ENCODE results near the gene DUSP22. TPM values are rescaled to one million over a fixed set of nuclear protein-coding genes. Genes with fewer than 3 reads are reported as not detected.

DUSP22 gene
- total and polyA plus RNA-seq, 4 donors, result 9.5 to 31.0 (median 20.1) TPM

- TF ChIP-seq HNF4A (conservative IDR thresholded peaks at IDR 0.05), result no peak
- TF ChIP-seq FOXA1 (IDR thresholded peaks at IDR 0.05), result no peak
These were observed 65.6 kb downstream of the DUSP22 start (continued) for GRCh38 chr6:357791-358341.

- Histone ChIP-seq H3K9me3 (ENCODE audit: control insufficient read depth in 4 of 4, low read length in 3 of 4) (peaks cover 0 to 3% (median 0%) of the 10 kb centered on the region in 4 donors), H3K27me3 (ENCODE audit: control insufficient read depth in 4 of 4, insufficient read depth in 4 of 4, low read length in 3 of 4) (no peaks in the 10 kb centered on the region), H3K4me1 (ENCODE audit: control insufficient read depth in 4 of 4, insufficient read depth in 4 of 4, low read length in 3 of 4) (peaks cover 4 to 7% (median 6%) of the 10 kb centered on the region in 4 donors), H3K9ac (ENCODE audit: low read depth in 1 of 2, low read length in 2 of 2) (no peak overlapping the region), H3K36me3 (ENCODE audit: control insufficient read depth in 4 of 4, insufficient read depth in 3 of 4, low read depth in 1 of 4, low read length in 3 of 4) (peaks cover 0 to under 1% (median 0%) of the 10 kb centered on the region in 4 donors), H3K4me3 (ENCODE audit: low read depth in 1 of 3, low read length in 3 of 3) (no peak overlapping the region), H3K27ac (ENCODE audit: low read depth in 1 of 2, low read length in 2 of 2) (no peak overlapping the region)
- no peak for DNase-seq (ENCODE audit: low spot score)
- 89% methylated on average over 4 of the region's 4 CpGs for WGBS
- no peak for TF ChIP-seq FOXA1 (IDR thresholded peaks at IDR 0.05)
- TF ChIP-seq FOXA2 (IDR thresholded peaks at IDR 0.05), result no peak
- no peak for TF ChIP-seq JUND (IDR thresholded peaks at IDR 0.05)
- no peak for TF ChIP-seq SP1 (IDR thresholded peaks at IDR 0.05)
- TF ChIP-seq RXRA (IDR thresholded peaks at IDR 0.05), result no peak
- TF ChIP-seq HNF4G (IDR thresholded peaks at IDR 0.05), result no peak
- no peak for TF ChIP-seq HNF4A (conservative IDR thresholded peaks at IDR 0.05)
- TF ChIP-seq, protein P1, sequence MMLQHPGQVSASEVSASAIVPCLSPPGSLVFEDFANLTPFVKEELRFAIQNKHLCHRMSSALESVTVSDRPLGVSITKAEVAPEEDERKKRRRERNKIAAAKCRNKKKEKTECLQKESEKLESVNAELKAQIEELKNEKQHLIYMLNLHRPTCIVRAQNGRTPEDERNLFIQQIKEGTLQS (IDR thresholded peaks at IDR 0.05), result no peak
- no peak for TF ChIP-seq ZBTB33 (IDR thresholded peaks at IDR 0.05)
- no peak for TF ChIP-seq EGR1 (IDR thresholded peaks at IDR 0.05; ENCODE audit: low read depth in 2 of 2)
- TF ChIP-seq, protein P2, sequence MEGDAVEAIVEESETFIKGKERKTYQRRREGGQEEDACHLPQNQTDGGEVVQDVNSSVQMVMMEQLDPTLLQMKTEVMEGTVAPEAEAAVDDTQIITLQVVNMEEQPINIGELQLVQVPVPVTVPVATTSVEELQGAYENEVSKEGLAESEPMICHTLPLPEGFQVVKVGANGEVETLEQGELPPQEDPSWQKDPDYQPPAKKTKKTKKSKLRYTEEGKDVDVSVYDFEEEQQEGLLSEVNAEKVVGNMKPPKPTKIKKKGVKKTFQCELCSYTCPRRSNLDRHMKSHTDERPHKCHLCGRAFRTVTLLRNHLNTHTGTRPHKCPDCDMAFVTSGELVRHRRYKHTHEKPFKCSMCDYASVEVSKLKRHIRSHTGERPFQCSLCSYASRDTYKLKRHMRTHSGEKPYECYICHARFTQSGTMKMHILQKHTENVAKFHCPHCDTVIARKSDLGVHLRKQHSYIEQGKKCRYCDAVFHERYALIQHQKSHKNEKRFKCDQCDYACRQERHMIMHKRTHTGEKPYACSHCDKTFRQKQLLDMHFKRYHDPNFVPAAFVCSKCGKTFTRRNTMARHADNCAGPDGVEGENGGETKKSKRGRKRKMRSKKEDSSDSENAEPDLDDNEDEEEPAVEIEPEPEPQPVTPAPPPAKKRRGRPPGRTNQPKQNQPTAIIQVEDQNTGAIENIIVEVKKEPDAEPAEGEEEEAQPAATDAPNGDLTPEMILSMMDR (IDR thresholded peaks at IDR 0.05; ENCODE audit: low read depth, low read length, missing input control), result no peak
- no peak for TF ChIP-seq MAX (IDR thresholded peaks at IDR 0.05)
These were observed 66.1 kb downstream of the DUSP22 start for GRCh38 chr6:358432-358831.

DNA sequence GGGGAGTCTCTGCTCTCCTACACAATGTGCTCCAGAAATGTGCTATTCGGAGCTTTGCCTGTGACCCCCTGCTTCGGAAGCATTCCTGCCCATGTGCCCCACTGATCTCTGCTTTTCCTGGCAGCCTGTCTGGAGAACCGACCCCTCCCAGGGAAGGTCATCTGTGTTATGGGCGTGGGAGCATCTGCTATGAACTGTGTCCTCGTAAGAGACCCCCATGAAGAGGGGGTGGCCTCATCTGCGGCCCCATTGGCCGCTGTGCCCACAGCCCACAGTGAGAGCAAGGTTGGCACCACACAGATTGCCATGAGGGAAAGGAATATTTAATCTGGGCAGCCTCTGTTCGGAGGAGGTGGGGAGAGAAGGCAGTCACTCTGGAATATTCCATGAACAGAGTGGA is 66.6 kb downstream of the DUSP22 start:
- WGBS, result 80% methylated on average over 8 of the region's 8 CpGs
- DNase-seq (ENCODE audit: low spot score), result no peak
- H3K4me3 ChIP-seq (ENCODE audit: low read depth in 1 of 3, low read length in 3 of 3), result no peak overlapping the region
- H3K4me1 ChIP-seq (ENCODE audit: control insufficient read depth in 4 of 4, insufficient read depth in 4 of 4, low read length in 3 of 4), result peaks cover 4 to 7% (median 6%) of the 10 kb centered on the region in 4 donors
- H3K27me3 ChIP-seq (ENCODE audit: control insufficient read depth in 4 of 4, insufficient read depth in 4 of 4, low read length in 3 of 4), result no peaks in the 10 kb centered on the region
- peaks cover 0 to 5% (median under 1%) of the 10 kb centered on the region in 4 donors for H3K9me3 ChIP-seq (ENCODE audit: control insufficient read depth in 4 of 4, low read length in 3 of 4)
- H3K9ac ChIP-seq (ENCODE audit: low read depth in 1 of 2, low read length in 2 of 2), result no peak overlapping the region
- no peak overlapping the region for H3K27ac ChIP-seq (ENCODE audit: low read depth in 1 of 2, low read length in 2 of 2)
- TF ChIP-seq, protein P1 (IDR thresholded peaks at IDR 0.05), result no peak
- TF ChIP-seq EGR1 (IDR thresholded peaks at IDR 0.05; ENCODE audit: low read depth in 2 of 2) (no peak), MAX (IDR thresholded peaks at IDR 0.05) (no peak), FOXA1 (IDR thresholded peaks at IDR 0.05) (no peak), TAF1 (conservative IDR thresholded peaks at IDR 0.05) (no peak), HNF4G (IDR thresholded peaks at IDR 0.05) (no peak), NR2F2 (IDR thresholded peaks at IDR 0.05) (no peak), RAD21 (IDR thresholded peaks at IDR 0.05) (no peak)
- TF ChIP-seq, protein P2 (IDR thresholded peaks at IDR 0.05; ENCODE audit: low read depth, low read length, missing input control), result no peak
- no peaks in the 10 kb centered on the region for H3K36me3 ChIP-seq (ENCODE audit: control insufficient read depth in 4 of 4, insufficient read depth in 3 of 4, low read depth in 1 of 4, low read length in 3 of 4)
